ENCODE measurements around the gene FSTL4.

The FSTL4 gene

GRCh38 chr5:133390416-133391353 is 221.7 kb downstream of the FSTL4 start:
- no peaks in the 10 kb centered on the region for H3K9me3 ChIP-seq (ENCODE audit: control insufficient read depth in 2 of 2, low read length in 2 of 2)
- H3K4me3 ChIP-seq (ENCODE audit: low read length in 2 of 2): no peak overlapping the region
- no peaks in the 10 kb centered on the region for H3K4me1 ChIP-seq (ENCODE audit: control insufficient read depth, insufficient read depth, low read length)
- no peaks in the 10 kb centered on the region for H3K27me3 ChIP-seq (ENCODE audit: control insufficient read depth in 1 of 2, insufficient read depth in 2 of 2, low read length in 2 of 2)
- no peak overlapping the region for H3K9ac ChIP-seq (ENCODE audit: low read length in 2 of 2)
- no peak overlapping the region for H3K27ac ChIP-seq (ENCODE audit: low read length)
- no peaks in the 10 kb centered on the region for H3K36me3 ChIP-seq (ENCODE audit: control insufficient read depth in 2 of 2, insufficient read depth in 2 of 2, low read length in 2 of 2)

GRCh38 chr5:133389066-133389590 is 223.2 kb downstream of the FSTL4 start:
- Histone ChIP-seq H3K27ac (ENCODE audit: low read length) (no peak overlapping the region), H3K9ac (ENCODE audit: low read length in 2 of 2) (no peak overlapping the region), H3K4me3 (ENCODE audit: low read length in 2 of 2) (no peak overlapping the region), H3K4me1 (ENCODE audit: control insufficient read depth, insufficient read depth, low read length) (no peaks in the 10 kb centered on the region), H3K36me3 (ENCODE audit: control insufficient read depth in 2 of 2, insufficient read depth in 2 of 2, low read length in 2 of 2) (no peaks in the 10 kb centered on the region), H3K27me3 (ENCODE audit: control insufficient read depth in 1 of 2, insufficient read depth in 2 of 2, low read length in 2 of 2) (no peaks in the 10 kb centered on the region), H3K9me3 (ENCODE audit: control insufficient read depth in 2 of 2, low read length in 2 of 2) (no peaks in the 10 kb centered on the region)

GRCh38 chr5:133387621-133388020 is 224.7 kb downstream of the FSTL4 start:
- no peaks in the 10 kb centered on the region for H3K36me3 ChIP-seq (ENCODE audit: control insufficient read depth in 2 of 2, insufficient read depth in 2 of 2, low read length in 2 of 2)

GRCh38 chr5:133387091-133387490 is 225.2 kb downstream of the FSTL4 start:
- H3K4me3 ChIP-seq (ENCODE audit: low read length in 2 of 2): no peak overlapping the region
- H3K4me1 ChIP-seq (ENCODE audit: control insufficient read depth, insufficient read depth, low read length): no peaks in the 10 kb centered on the region
- no peak overlapping the region for H3K9ac ChIP-seq (ENCODE audit: low read length in 2 of 2)
- no peak overlapping the region for H3K27ac ChIP-seq (ENCODE audit: low read length)
- H3K27me3 ChIP-seq (ENCODE audit: control insufficient read depth in 1 of 2, insufficient read depth in 2 of 2, low read length in 2 of 2): peaks cover 0 to 2% of the 10 kb centered on the region in 2 donors
- H3K36me3 ChIP-seq (ENCODE audit: control insufficient read depth in 2 of 2, insufficient read depth in 2 of 2, low read length in 2 of 2): no peaks in the 10 kb centered on the region
- H3K9me3 ChIP-seq (ENCODE audit: control insufficient read depth in 2 of 2, low read length in 2 of 2): no peaks in the 10 kb centered on the region

More at GRCh38 chr5:133387621-133388020, 224.7 kb downstream of the FSTL4 start:
- H3K9ac ChIP-seq (ENCODE audit: low read length in 2 of 2): no peak overlapping the region
- no peaks in the 10 kb centered on the region for H3K27me3 ChIP-seq (ENCODE audit: control insufficient read depth in 1 of 2, insufficient read depth in 2 of 2, low read length in 2 of 2)
- H3K9me3 ChIP-seq (ENCODE audit: control insufficient read depth in 2 of 2, low read length in 2 of 2): no peaks in the 10 kb centered on the region
- no peak overlapping the region for H3K27ac ChIP-seq (ENCODE audit: low read length)
- no peaks in the 10 kb centered on the region for H3K4me1 ChIP-seq (ENCODE audit: control insufficient read depth, insufficient read depth, low read length)
- H3K4me3 ChIP-seq (ENCODE audit: low read length in 2 of 2): no peak overlapping the region

- H3K27ac ChIP-seq (ENCODE audit: low read length): no peak overlapping the region
- H3K9ac ChIP-seq (ENCODE audit: low read length in 2 of 2): no peak overlapping the region
- no peaks in the 10 kb centered on the region for H3K9me3 ChIP-seq (ENCODE audit: control insufficient read depth in 2 of 2, low read length in 2 of 2)
- no peak overlapping the region for H3K4me3 ChIP-seq (ENCODE audit: low read length in 2 of 2)
- H3K27me3 ChIP-seq (ENCODE audit: control insufficient read depth in 1 of 2, insufficient read depth in 2 of 2, low read length in 2 of 2): peaks cover 0 to 2% of the 10 kb centered on the region in 2 donors
- H3K4me1 ChIP-seq (ENCODE audit: control insufficient read depth, insufficient read depth, low read length): no peaks in the 10 kb centered on the region
- no peaks in the 10 kb centered on the region for H3K36me3 ChIP-seq (ENCODE audit: control insufficient read depth in 2 of 2, insufficient read depth in 2 of 2, low read length in 2 of 2)
Measured at GRCh38 chr5:133386662-133387061, 225.7 kb downstream of the FSTL4 start.

- H3K9ac ChIP-seq (ENCODE audit: low read length in 2 of 2): no peak overlapping the region
- H3K4me1 ChIP-seq (ENCODE audit: control insufficient read depth, insufficient read depth, low read length): no peaks in the 10 kb centered on the region
- H3K4me3 ChIP-seq (ENCODE audit: low read length in 2 of 2): no peak overlapping the region
- H3K27me3 ChIP-seq (ENCODE audit: control insufficient read depth in 1 of 2, insufficient read depth in 2 of 2, low read length in 2 of 2): peaks cover 0 to 2% of the 10 kb centered on the region in 2 donors
- H3K9me3 ChIP-seq (ENCODE audit: control insufficient read depth in 2 of 2, low read length in 2 of 2): no peaks in the 10 kb centered on the region
- no peaks in the 10 kb centered on the region for H3K36me3 ChIP-seq (ENCODE audit: control insufficient read depth in 2 of 2, insufficient read depth in 2 of 2, low read length in 2 of 2)
- no peak overlapping the region for H3K27ac ChIP-seq (ENCODE audit: low read length)
Measured at GRCh38 chr5:133385346-133385745, 227.0 kb downstream of the FSTL4 start.

- Histone ChIP-seq H3K9me3 (ENCODE audit: control insufficient read depth in 2 of 2, low read length in 2 of 2) (no peaks in the 10 kb centered on the region), H3K27me3 (ENCODE audit: control insufficient read depth in 1 of 2, insufficient read depth in 2 of 2, low read length in 2 of 2) (peaks cover 0 to 2% of the 10 kb centered on the region in 2 donors), H3K4me3 (ENCODE audit: low read length in 2 of 2) (no peak overlapping the region), H3K9ac (ENCODE audit: low read length in 2 of 2) (no peak overlapping the region), H3K4me1 (ENCODE audit: control insufficient read depth, insufficient read depth, low read length) (no peaks in the 10 kb centered on the region), H3K27ac (ENCODE audit: low read length) (no peak overlapping the region), H3K36me3 (ENCODE audit: control insufficient read depth in 2 of 2, insufficient read depth in 2 of 2, low read length in 2 of 2) (no peaks in the 10 kb centered on the region)
Measured at GRCh38 chr5:133384903-133385302, 227.4 kb downstream of the FSTL4 start.

GRCh38 chr5:133384120-133384855 is 228.1 kb downstream of the FSTL4 start:
- Histone ChIP-seq H3K9ac (ENCODE audit: low read length in 2 of 2) (no peak overlapping the region), H3K4me1 (ENCODE audit: control insufficient read depth, insufficient read depth, low read length) (no peaks in the 10 kb centered on the region), H3K9me3 (ENCODE audit: control insufficient read depth in 2 of 2, low read length in 2 of 2) (no peaks in the 10 kb centered on the region), H3K36me3 (ENCODE audit: control insufficient read depth in 2 of 2, insufficient read depth in 2 of 2, low read length in 2 of 2) (no peaks in the 10 kb centered on the region), H3K27me3 (ENCODE audit: control insufficient read depth in 1 of 2, insufficient read depth in 2 of 2, low read length in 2 of 2) (peaks cover 0 to 2% of the 10 kb centered on the region in 2 donors), H3K27ac (ENCODE audit: low read length) (no peak overlapping the region), H3K4me3 (ENCODE audit: low read length in 2 of 2) (no peak overlapping the region)

- peaks cover 0 to 2% of the 10 kb centered on the region in 2 donors for H3K27me3 ChIP-seq (ENCODE audit: control insufficient read depth in 1 of 2, insufficient read depth in 2 of 2, low read length in 2 of 2)
- H3K36me3 ChIP-seq (ENCODE audit: control insufficient read depth in 2 of 2, insufficient read depth in 2 of 2, low read length in 2 of 2): no peaks in the 10 kb centered on the region
- no peak overlapping the region for H3K9ac ChIP-seq (ENCODE audit: low read length in 2 of 2)
- H3K4me1 ChIP-seq (ENCODE audit: control insufficient read depth, insufficient read depth, low read length): no peaks in the 10 kb centered on the region
- H3K27ac ChIP-seq (ENCODE audit: low read length): no peak overlapping the region
- H3K4me3 ChIP-seq (ENCODE audit: low read length in 2 of 2): no peak overlapping the region
- no peaks in the 10 kb centered on the region for H3K9me3 ChIP-seq (ENCODE audit: control insufficient read depth in 2 of 2, low read length in 2 of 2)
Measured at GRCh38 chr5:133383580-133383939, 228.8 kb downstream of the FSTL4 start.

GRCh38 chr5:133382661-133383579 is 229.4 kb downstream of the FSTL4 start:
- H3K36me3 ChIP-seq (ENCODE audit: control insufficient read depth in 2 of 2, insufficient read depth in 2 of 2, low read length in 2 of 2): no peaks in the 10 kb centered on the region
- no peaks in the 10 kb centered on the region for H3K9me3 ChIP-seq (ENCODE audit: control insufficient read depth in 2 of 2, low read length in 2 of 2)
- H3K4me1 ChIP-seq (ENCODE audit: control insufficient read depth, insufficient read depth, low read length): no peaks in the 10 kb centered on the region
- H3K27ac ChIP-seq (ENCODE audit: low read length): no peak overlapping the region
- no peak overlapping the region for H3K9ac ChIP-seq (ENCODE audit: low read length in 2 of 2)
- H3K27me3 ChIP-seq (ENCODE audit: control insufficient read depth in 1 of 2, insufficient read depth in 2 of 2, low read length in 2 of 2): peaks cover 0 to 2% of the 10 kb centered on the region in 2 donors
- no peak overlapping the region for H3K4me3 ChIP-seq (ENCODE audit: low read length in 2 of 2)

Measured in stomach smooth muscle (tissue), 2 donors.